Duodenal mucosa (tissue), 2 donors: ENCODE data around the gene DSCAML1.

Source experiments
- H3K27ac ChIP-seq: one replicate; pipeline ENCODE4 v1.7.0; 2013; ENCODE audit warnings: low read depth, low read length
- H3K27me3 ChIP-seq, 2 donors: one replicate each; pipeline ENCODE4 v1.7.0; 2013; ENCODE audit warnings: low read length in 2 of 2, control low read depth in 1 of 2; ENCODE audit not compliant: insufficient read depth in 2 of 2, control insufficient read depth in 1 of 2
- H3K36me3 ChIP-seq, 2 donors: one replicate each; pipeline ENCODE4 v1.7.0; 2013; ENCODE audit warnings: low read length in 2 of 2, control low read depth in 1 of 2; ENCODE audit not compliant: insufficient read depth in 2 of 2, control insufficient read depth in 1 of 2
- H3K4me1 ChIP-seq, 2 donors: one replicate each; pipeline ENCODE4 v1.7.0; 2013; ENCODE audit warnings: low read length in 2 of 2, control low read depth in 1 of 2; ENCODE audit not compliant: insufficient read depth in 2 of 2, control insufficient read depth in 1 of 2
- H3K4me3 ChIP-seq, 2 donors: one replicate each; pipeline ENCODE4 v1.7.0; 2013; ENCODE audit warnings: low read length in 2 of 2, low read depth in 1 of 2
- H3K9ac ChIP-seq, 2 donors: one replicate each; pipeline ENCODE4 v1.7.0; 2013; ENCODE audit warnings: low read length in 2 of 2, low read depth in 1 of 2
- H3K9me3 ChIP-seq, 2 donors: one replicate each; pipeline ENCODE4 v1.7.0; 2013; ENCODE audit warnings: low read length in 2 of 2, control low read depth in 1 of 2; ENCODE audit not compliant: control insufficient read depth in 1 of 2

Gene DSCAML1

GRCh38 chr11:117794135-117794534 is 2.9 kb downstream of the DSCAML1 start:
- no peaks in the 10 kb centered on the region for H3K36me3 ChIP-seq
- H3K9ac ChIP-seq = no peak overlapping the region
- peaks cover 7 to 11% of the 10 kb centered on the region in 2 donors for H3K4me1 ChIP-seq
- no peak overlapping the region for H3K4me3 ChIP-seq
- no peaks in the 10 kb centered on the region for H3K9me3 ChIP-seq
- H3K27ac ChIP-seq = no peak overlapping the region
- peaks cover 38 to 39% of the 10 kb centered on the region in 2 donors for H3K27me3 ChIP-seq

- H3K27ac ChIP-seq = no peak overlapping the region
- H3K4me1 ChIP-seq = peaks cover 7 to 11% of the 10 kb centered on the region in 2 donors
- H3K4me3 ChIP-seq = no peak overlapping the region
- H3K27me3 ChIP-seq = peaks cover 36 to 38% of the 10 kb centered on the region in 2 donors
- H3K9me3 ChIP-seq = no peaks in the 10 kb centered on the region
- H3K9ac ChIP-seq = no peak overlapping the region
- H3K36me3 ChIP-seq = no peaks in the 10 kb centered on the region
These were observed 3.4 kb downstream of the DSCAML1 start for GRCh38 chr11:117793583-117793982.

- H3K27me3 ChIP-seq = peaks cover 34 to 38% of the 10 kb centered on the region in 2 donors
- H3K4me3 ChIP-seq = no peak overlapping the region
- no peaks in the 10 kb centered on the region for H3K9me3 ChIP-seq
- H3K4me1 ChIP-seq = peaks cover 7 to 11% of the 10 kb centered on the region in 2 donors
- H3K9ac ChIP-seq = no peak overlapping the region
- no peak overlapping the region for H3K27ac ChIP-seq
- H3K36me3 ChIP-seq = no peaks in the 10 kb centered on the region
These were observed 4.0 kb downstream of the DSCAML1 start for GRCh38 chr11:117792992-117793391.

GRCh38 chr11:117792241-117792640 is 4.8 kb downstream of the DSCAML1 start:
- H3K27ac ChIP-seq = no peak overlapping the region
- H3K9ac ChIP-seq = no peak overlapping the region
- H3K9me3 ChIP-seq = no peaks in the 10 kb centered on the region
- no peak overlapping the region for H3K4me3 ChIP-seq
- H3K27me3 ChIP-seq = peaks cover 29 to 34% of the 10 kb centered on the region in 2 donors
- peaks cover 7 to 11% of the 10 kb centered on the region in 2 donors for H3K4me1 ChIP-seq
- H3K36me3 ChIP-seq = no peaks in the 10 kb centered on the region

DNA sequence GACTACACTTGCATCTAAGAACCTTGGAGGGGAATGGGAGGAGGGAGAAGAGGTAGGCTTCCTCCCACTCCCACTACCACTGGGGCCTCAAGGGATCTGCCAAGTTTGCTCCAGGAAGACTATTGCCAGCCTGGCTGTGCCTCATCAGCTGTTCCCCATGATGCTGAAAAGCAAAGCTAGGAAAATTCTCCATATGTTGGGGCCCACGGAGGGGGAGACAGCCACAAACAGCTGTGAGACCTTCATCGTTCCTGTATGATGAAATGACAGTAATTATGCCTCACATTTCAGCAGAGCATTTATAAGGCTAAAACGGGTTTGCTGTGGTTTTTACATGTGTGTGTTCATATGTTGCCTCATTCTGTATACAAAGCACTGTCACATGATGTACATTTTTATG is 6.7 kb downstream of the DSCAML1 start:
- peaks cover 30 to 31% of the 10 kb centered on the region in 2 donors for H3K27me3 ChIP-seq

DNA sequence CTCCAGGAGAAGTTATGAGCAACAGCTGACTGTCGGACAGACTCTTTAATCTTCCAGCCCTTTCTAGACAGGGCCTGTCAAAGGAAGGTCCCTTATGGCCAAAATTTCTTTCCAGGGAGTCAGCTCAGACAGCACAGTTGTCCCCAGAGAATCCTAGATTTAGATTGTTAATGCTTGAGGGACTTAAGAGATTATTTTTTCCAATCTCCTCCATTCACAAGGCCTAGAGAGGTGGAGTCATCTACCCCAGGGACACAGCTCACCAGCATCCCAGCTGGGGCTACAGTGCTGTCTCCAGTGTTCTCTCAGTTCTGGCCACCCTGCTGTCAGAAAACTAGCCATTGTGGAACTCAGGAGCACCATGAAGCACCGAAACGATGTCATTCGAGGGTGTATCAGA is 7.8 kb downstream of the DSCAML1 start:
- Histone ChIP-seq H3K4me1 (no peaks in the 10 kb centered on the region), H3K27ac (no peak overlapping the region), H3K9ac (no peak overlapping the region), H3K27me3 (peaks cover 22 to 23% of the 10 kb centered on the region in 2 donors), H3K9me3 (no peaks in the 10 kb centered on the region), H3K36me3 (no peaks in the 10 kb centered on the region), H3K4me3 (no peak overlapping the region)

More for the DNA sequence above, 6.7 kb downstream of the DSCAML1 start:
- Histone ChIP-seq H3K27ac (no peak overlapping the region), H3K9ac (no peak overlapping the region), H3K4me1 (no peaks in the 10 kb centered on the region), H3K4me3 (no peak overlapping the region), H3K9me3 (no peaks in the 10 kb centered on the region), H3K36me3 (no peaks in the 10 kb centered on the region)

DNA sequence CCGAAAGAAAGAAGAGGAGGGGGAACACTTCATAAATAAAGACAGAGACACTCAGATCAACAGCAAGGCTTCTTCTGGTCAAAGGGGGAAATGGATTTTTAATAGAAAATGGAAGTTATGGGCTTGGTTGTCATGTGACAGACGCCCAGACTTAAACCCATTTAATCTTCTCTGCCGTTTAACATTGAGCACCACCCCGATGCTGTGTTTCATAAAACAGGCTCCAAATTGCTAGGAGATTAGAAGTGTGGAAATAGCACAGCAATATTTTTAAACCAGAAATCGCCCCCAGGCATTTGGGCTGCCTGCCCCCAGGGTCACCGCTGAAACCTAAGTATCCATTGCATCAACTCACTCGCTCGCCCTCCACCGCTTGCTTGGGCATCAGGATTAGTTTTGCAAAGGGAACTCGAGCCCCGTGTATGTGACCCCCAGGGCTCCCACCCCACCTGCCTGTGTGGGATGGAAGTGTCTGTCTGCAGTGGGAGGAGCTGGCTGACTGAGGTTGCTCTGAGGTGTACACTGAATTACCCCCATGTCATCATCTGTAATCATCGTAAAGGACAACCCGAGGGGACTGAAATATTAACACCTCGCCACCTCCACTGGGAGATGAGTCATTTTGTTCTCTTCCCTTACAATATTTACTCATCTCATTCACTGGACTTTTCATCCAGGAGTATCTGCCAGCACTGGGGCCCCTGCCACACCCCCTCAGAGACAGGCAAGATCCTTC is 10.7 kb downstream of the DSCAML1 start:
- no peaks in the 10 kb centered on the region for H3K4me1 ChIP-seq
- H3K27me3 ChIP-seq = peaks cover 18 to 22% of the 10 kb centered on the region in 2 donors
- no peaks in the 10 kb centered on the region for H3K9me3 ChIP-seq
- H3K4me3 ChIP-seq = no peak overlapping the region
- no peak overlapping the region for H3K9ac ChIP-seq
- no peak overlapping the region for H3K27ac ChIP-seq
- H3K36me3 ChIP-seq = no peaks in the 10 kb centered on the region

GRCh38 chr11:117782101-117782500 is 14.9 kb downstream of the DSCAML1 start:
- H3K27me3 ChIP-seq = peaks cover 16 to 29% of the 10 kb centered on the region in 2 donors
- H3K4me1 ChIP-seq = no peaks in the 10 kb centered on the region
- H3K27ac ChIP-seq = no peak overlapping the region
- no peak overlapping the region for H3K9ac ChIP-seq
- H3K9me3 ChIP-seq = no peaks in the 10 kb centered on the region
- H3K36me3 ChIP-seq = no peaks in the 10 kb centered on the region
- no peak overlapping the region for H3K4me3 ChIP-seq

DNA sequence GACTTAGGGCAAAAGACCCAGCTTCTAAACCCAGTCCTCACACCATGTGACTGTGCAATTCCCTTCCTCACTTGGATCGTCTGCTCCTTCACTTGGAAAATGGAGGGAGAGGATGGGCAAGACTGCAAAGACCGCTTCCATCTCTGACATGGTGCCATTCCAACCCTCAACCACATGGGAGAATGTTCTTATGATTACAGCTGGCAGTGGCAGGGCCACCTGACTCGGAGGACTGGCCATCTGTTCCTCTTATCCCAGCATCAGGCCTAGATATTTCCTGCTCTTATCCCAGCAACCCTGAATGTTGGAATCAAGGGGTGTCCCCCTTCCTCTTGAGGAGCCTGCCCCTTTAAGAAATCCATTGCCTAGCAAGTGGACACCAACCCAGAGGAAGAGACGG is 15.4 kb downstream of the DSCAML1 start:
- H3K27me3 ChIP-seq = peaks cover 11 to 26% of the 10 kb centered on the region in 2 donors
- H3K27ac ChIP-seq = no peak overlapping the region
- H3K4me3 ChIP-seq = no peak overlapping the region
- no peaks in the 10 kb centered on the region for H3K36me3 ChIP-seq
- H3K4me1 ChIP-seq = no peaks in the 10 kb centered on the region
- H3K9ac ChIP-seq = no peak overlapping the region
- no peaks in the 10 kb centered on the region for H3K9me3 ChIP-seq

DNA sequence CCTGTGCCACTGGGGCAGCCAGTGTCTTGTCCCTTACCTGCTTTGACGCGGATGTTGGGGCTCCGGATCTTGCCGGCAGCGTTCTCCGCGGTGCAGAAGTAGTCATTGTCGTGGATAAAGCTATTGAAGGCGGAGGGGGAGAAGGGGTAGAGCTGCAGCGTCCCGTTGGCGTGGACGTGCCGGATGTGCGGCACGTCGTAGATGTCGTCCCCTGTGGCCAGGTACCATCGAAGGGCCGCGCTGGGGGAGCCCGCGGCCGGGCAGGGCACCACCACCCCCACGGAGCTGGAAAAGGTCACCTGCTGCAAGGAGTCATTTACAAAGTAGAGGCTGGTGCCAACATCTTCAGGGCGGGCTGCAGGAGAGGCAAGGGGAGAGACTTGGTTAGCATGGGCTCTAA is 16.6 kb downstream of the DSCAML1 start:
- Histone ChIP-seq H3K4me3 (no peak overlapping the region), H3K4me1 (no peaks in the 10 kb centered on the region), H3K36me3 (no peaks in the 10 kb centered on the region), H3K27ac (no peak overlapping the region), H3K9me3 (no peaks in the 10 kb centered on the region), H3K27me3 (peaks cover 2 to 20% of the 10 kb centered on the region in 2 donors), H3K9ac (no peak overlapping the region)
